Fibroblast of mammary gland (primary cell): ENCODE data around the gene RGS17.
A peak's percentile ranks its signal among the peaks of the same experiment; 100 is the strongest.

Source experiments
- DNase-seq: peaks from one replicate; pipeline ENCODE4 v3.0.0-alpha.2; 2010; ENCODE audit warnings: low read depth
- H3K4me3 ChIP-seq: 2 replicates; pipeline ENCODE4 v1.5.1; 2011; ENCODE audit warnings: low read depth, mild to moderate bottlenecking, low read length, moderate library complexity; ENCODE audit not compliant: control insufficient read depth
- CTCF ChIP-seq: conservative IDR thresholded peaks from 2 replicates; pipeline ENCODE4 v1.5.1; 2011; ENCODE audit warnings: low read depth, low read length, inconsistent platforms; ENCODE audit not compliant: control insufficient read depth, insufficient read depth

Gene RGS17

GRCh38 chr6:153045271-153045670 is 85.8 kb downstream of the RGS17 start:
- TF ChIP-seq CTCF = no peak
- no peak for DNase-seq
- no peak overlapping the region for H3K4me3 ChIP-seq

- no peak for TF ChIP-seq CTCF
- H3K4me3 ChIP-seq = no peak overlapping the region
- DNase-seq = peak; percentile 40
Observed at GRCh38 chr6:153044295-153044694, 86.8 kb downstream of the RGS17 start.

- no peak for TF ChIP-seq CTCF
- H3K4me3 ChIP-seq = no peak overlapping the region
- DNase-seq = no peak
Observed at GRCh38 chr6:153043719-153044118, 87.4 kb downstream of the RGS17 start.

- H3K4me3 ChIP-seq = no peak overlapping the region
- TF ChIP-seq CTCF = no peak
- peak; percentile 90 for DNase-seq
Observed at GRCh38 chr6:153038378-153039057, 92.6 kb downstream of the RGS17 start.

- TF ChIP-seq CTCF = no peak
- H3K4me3 ChIP-seq = no peak overlapping the region
- DNase-seq = no peak
Observed at GRCh38 chr6:153034139-153034538, 96.9 kb downstream of the RGS17 start.

GRCh38 chr6:153032255-153032882 is 98.7 kb downstream of the RGS17 start:
- peak; percentile 83 for DNase-seq
- no peak overlapping the region for H3K4me3 ChIP-seq
- peak; percentile 32 for TF ChIP-seq CTCF
